VCaP (cell line): ENCODE data around the gene SEPTIN12.
"Not testable (repeated sequence)": the region's sequence is repeated elsewhere in the genome, so short reads cannot be mapped to it uniquely, and the experiment has no call there.

Source experiments
- H3K27ac ChIP-seq: fragments of 450-650 bp; 2 replicates; pipeline ENCODE4 v1.5.1; 2017
- CTCF ChIP-seq: fragments of 450-650 bp; conservative IDR thresholded peaks from 2 replicates; pipeline ENCODE4 v1.5.1; 2017; ENCODE audit warnings: mild to moderate bottlenecking, moderate library complexity

SEPTIN12 gene

GRCh38 chr16:4744555-4745273 is 43.4 kb downstream of the SEPTIN12 start:
- TF ChIP-seq CTCF, result no peak
- H3K27ac ChIP-seq, result no peak overlapping the region

GRCh38 chr16:4743226-4743878 is 44.8 kb downstream of the SEPTIN12 start:
- TF ChIP-seq CTCF, result no peak
- no peak overlapping the region for H3K27ac ChIP-seq

- H3K27ac ChIP-seq, result not testable (repeated sequence)
These were observed 49.8 kb downstream of the SEPTIN12 start for GRCh38 chr16:4738370-4738769.

GRCh38 chr16:4737545-4737944 is 50.6 kb downstream of the SEPTIN12 start:
- no peak for TF ChIP-seq CTCF
- no peak overlapping the region for H3K27ac ChIP-seq

GRCh38 chr16:4736546-4736945 is 51.6 kb downstream of the SEPTIN12 start:
- H3K27ac ChIP-seq, result no peak overlapping the region
- TF ChIP-seq CTCF, result no peak

- no peak for TF ChIP-seq CTCF
These were observed 53.2 kb downstream of the SEPTIN12 start for GRCh38 chr16:4734730-4735535.

GRCh38 chr16:4734063-4734729 is 53.9 kb downstream of the SEPTIN12 start, which contains the start of the genes ANKS3 and DNAAF8:
Gene ANKS3 (minus strand): TSS chr16:4734271. CDS start chr16:4730149, 4,122 bp downstream.
Gene DNAAF8 (plus strand): TSS chr16:4734537. CDS start chr16:4736515, 1,978 bp downstream.
- peak within 1 kb of the TSS; percentile 79 for H3K27ac ChIP-seq

More at GRCh38 chr16:4734730-4735535, 53.2 kb downstream of the SEPTIN12 start:
- H3K27ac ChIP-seq, result peak overlapping the region; percentile 79

More at GRCh38 chr16:4734063-4734729, 53.9 kb downstream of the SEPTIN12 start, which contains the start of the genes ANKS3 and DNAAF8:
- TF ChIP-seq CTCF, result no peak
